Measurements from ENCODE around the gene SSMEM1. TPM values are rescaled to one million over a fixed set of nuclear protein-coding genes. Genes with fewer than 3 reads are reported as not detected.

The SSMEM1 gene
- polyA plus RNA-seq, 1 experiment = not detected

DNA sequence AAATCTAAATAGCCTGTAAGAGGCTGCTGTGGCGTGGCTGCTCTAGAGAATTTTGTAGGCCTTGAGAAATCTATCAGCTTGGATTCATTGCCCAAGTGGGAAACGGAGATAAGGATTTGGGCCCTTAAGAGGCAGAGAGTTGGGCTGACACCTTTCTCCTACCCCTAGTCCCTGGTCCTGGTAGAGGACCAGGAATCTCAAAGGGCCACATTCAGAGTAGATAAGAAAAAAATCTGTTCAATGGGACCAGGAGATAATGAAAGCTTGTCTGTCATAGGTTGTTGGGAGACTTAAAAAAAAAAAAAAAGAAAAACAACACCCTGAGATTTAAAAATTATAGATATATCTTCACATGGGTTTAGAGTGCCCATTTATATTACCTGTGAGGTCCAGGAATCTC, 20.3 kb upstream of the SSMEM1 start:
- ChIA-PET POLR2A (interaction anchor here (0.6 kb wide), 1 partner anchor 536 kb away, joined by 4 read pairs; no protein-coding TSS in a partner anchor), CTCF (interaction anchor here (0.5 to 1.2 kb wide), 3 partner anchors 89 to 535 kb away, joined by 3 to 4 read pairs (median 3); no protein-coding TSS in a partner anchor)
- no peak overlapping the region for H3K27ac ChIP-seq (ENCODE audit: low read depth, low read length)

DNA sequence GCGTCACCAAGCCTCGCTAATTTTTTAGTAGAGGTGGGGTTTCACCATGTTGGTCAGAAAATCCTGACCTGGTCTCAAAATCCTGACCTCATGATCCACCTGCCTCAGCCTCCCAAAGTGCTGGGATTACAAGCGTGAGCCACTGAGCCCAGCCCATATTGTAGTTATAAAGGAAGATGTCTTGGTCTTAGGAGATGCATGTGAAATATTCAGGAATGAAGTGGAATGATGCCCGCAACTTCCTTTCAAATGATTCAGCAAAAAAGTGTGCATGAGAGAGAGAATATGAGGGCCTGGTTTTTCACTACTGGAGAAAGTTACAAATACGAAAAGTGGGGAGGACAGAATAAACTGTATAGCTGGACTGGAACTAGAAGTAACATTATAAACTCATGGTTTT, 18.3 kb upstream of the SSMEM1 start:
- no peak for DNase-seq (ENCODE audit: low read depth, low spot score)
- ChIA-PET POLR2A (interaction anchor here (1.3 kb wide), 1 partner anchor 16 kb away, joined by 3 read pairs; the partner anchor contains the start of gene TMEM209), CTCF (interaction anchor here (1.2 kb wide), 1 partner anchor 569 kb away, joined by 3 read pairs; no protein-coding TSS in a partner anchor)

More for the DNA sequence above, 20.3 kb upstream of the SSMEM1 start:
- TF ChIP-seq, protein P1, sequence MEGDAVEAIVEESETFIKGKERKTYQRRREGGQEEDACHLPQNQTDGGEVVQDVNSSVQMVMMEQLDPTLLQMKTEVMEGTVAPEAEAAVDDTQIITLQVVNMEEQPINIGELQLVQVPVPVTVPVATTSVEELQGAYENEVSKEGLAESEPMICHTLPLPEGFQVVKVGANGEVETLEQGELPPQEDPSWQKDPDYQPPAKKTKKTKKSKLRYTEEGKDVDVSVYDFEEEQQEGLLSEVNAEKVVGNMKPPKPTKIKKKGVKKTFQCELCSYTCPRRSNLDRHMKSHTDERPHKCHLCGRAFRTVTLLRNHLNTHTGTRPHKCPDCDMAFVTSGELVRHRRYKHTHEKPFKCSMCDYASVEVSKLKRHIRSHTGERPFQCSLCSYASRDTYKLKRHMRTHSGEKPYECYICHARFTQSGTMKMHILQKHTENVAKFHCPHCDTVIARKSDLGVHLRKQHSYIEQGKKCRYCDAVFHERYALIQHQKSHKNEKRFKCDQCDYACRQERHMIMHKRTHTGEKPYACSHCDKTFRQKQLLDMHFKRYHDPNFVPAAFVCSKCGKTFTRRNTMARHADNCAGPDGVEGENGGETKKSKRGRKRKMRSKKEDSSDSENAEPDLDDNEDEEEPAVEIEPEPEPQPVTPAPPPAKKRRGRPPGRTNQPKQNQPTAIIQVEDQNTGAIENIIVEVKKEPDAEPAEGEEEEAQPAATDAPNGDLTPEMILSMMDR (IDR thresholded peaks at IDR 0.05; ENCODE audit: low read depth, low read length) = no peak
- H3K4me3 ChIP-seq (ENCODE audit: low read depth, low read length) = no peak overlapping the region
- no peak for DNase-seq (ENCODE audit: low read depth, low spot score)
- H3K9me3 ChIP-seq (ENCODE audit: control insufficient read depth, insufficient read depth, low read length) = no peaks in the 10 kb centered on the region
- H3K27me3 ChIP-seq (ENCODE audit: control insufficient read depth, insufficient read depth, low read length) = no peaks in the 10 kb centered on the region

DNA sequence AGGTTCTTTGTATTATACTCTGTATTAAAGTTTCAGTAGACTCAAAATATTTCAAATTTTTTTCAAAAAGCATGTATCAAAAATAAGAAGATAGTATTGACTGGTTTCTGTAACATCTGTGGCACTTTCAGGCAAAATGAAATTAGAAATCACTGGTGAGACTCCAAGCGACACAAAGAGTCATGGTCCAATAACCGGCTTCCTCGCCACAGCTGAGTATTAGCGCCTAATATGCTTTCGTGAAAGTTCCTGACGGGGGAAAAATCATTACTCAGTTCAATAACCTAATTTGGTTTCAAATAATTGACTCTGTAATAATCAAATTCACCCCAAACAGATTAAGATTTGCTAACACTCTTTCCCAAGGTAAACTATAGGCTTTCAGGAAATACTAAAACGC, 15.9 kb upstream of the SSMEM1 start:
- no peak overlapping the region for H3K27ac ChIP-seq (ENCODE audit: low read depth, low read length)
- no peaks in the 10 kb centered on the region for H3K27me3 ChIP-seq (ENCODE audit: control insufficient read depth, insufficient read depth, low read length)
- no peaks in the 10 kb centered on the region; the same call in 1 of the 2 replicates for H3K9me3 ChIP-seq (ENCODE audit: control insufficient read depth, insufficient read depth, low read length)
- TF ChIP-seq, protein P1 (IDR thresholded peaks at IDR 0.05; ENCODE audit: low read depth, low read length) = no peak
- no peak overlapping the region for H3K4me3 ChIP-seq (ENCODE audit: low read depth, low read length)
- POLR2A ChIA-PET = no interaction called here
- DNase-seq (ENCODE audit: low read depth, low spot score) = no peak
- CTCF ChIA-PET = interaction anchor here (1.7 kb wide), 1 partner anchor 13 kb away, joined by 5 read pairs; the partner anchor contains the start of gene TMEM209

More for the DNA sequence above, 18.3 kb upstream of the SSMEM1 start:
- Histone ChIP-seq H3K27ac (ENCODE audit: low read depth, low read length) (no peak overlapping the region), H3K9me3 (ENCODE audit: control insufficient read depth, insufficient read depth, low read length) (no peaks in the 10 kb centered on the region; the same call in 1 of the 2 replicates), H3K4me3 (ENCODE audit: low read depth, low read length) (no peak overlapping the region), H3K27me3 (ENCODE audit: control insufficient read depth, insufficient read depth, low read length) (no peaks in the 10 kb centered on the region)
- TF ChIP-seq, protein P1 (IDR thresholded peaks at IDR 0.05; ENCODE audit: low read depth, low read length) = no peak

DNA sequence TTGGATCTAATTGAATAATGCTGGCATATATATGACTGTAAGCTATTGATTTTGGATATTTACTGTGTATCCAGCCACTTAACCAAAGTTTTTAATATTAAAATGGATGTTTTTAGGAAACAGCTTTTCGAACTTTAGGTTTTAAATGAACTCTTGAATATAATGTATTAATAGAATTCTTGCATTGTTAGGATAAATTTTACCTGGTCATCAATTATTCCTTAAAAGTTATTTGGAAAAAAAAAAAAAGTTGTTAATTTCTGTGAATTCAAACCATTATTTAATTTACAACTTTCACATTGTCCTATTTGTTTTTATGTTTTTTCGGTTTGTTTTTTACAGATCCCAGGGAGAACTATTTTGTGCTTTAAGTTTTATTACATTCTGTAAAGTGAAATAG, 12.3 kb upstream of the SSMEM1 start:
- Histone ChIP-seq H3K27ac (ENCODE audit: low read depth, low read length) (no peak overlapping the region), H3K4me3 (ENCODE audit: low read depth, low read length) (no peak overlapping the region), H3K27me3 (ENCODE audit: control insufficient read depth, insufficient read depth, low read length) (no peaks in the 10 kb centered on the region), H3K9me3 (ENCODE audit: control insufficient read depth, insufficient read depth, low read length) (no peaks in the 10 kb centered on the region; the same call in 1 of the 2 replicates)
- no peak for DNase-seq (ENCODE audit: low read depth, low spot score)
- ChIA-PET POLR2A (interaction anchor here (0.6 kb wide), 1 partner anchor 337 kb away, joined by 3 read pairs; no protein-coding TSS in a partner anchor), CTCF (interaction anchor here (1.5 kb wide), 1 partner anchor 123 kb away, joined by 5 read pairs; no protein-coding TSS in a partner anchor)
- TF ChIP-seq, protein P1 (IDR thresholded peaks at IDR 0.05; ENCODE audit: low read depth, low read length) = no peak

DNA sequence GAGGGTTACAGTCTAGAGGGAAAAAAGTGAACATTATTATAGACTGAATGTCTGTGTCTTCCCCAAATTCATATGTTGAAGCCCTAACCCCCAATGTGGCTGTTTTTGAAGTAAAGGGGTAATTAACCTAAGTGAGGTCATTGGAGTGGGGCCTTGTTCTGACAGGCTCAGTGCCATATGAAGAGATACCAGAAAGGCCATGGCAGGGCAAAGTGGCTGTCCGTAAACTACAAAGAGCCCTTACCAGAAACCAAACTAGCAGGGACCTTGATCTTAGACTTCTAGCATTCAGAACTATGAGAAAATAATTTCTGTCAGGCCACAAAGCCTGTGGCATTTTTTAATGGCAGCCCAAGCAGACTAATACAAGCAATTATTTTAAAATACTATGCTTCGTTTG, 11.2 kb upstream of the SSMEM1 start:
- no peaks in the 10 kb centered on the region for H3K27me3 ChIP-seq (ENCODE audit: control insufficient read depth, insufficient read depth, low read length)
- no peaks in the 10 kb centered on the region; the same call in 1 of the 2 replicates for H3K9me3 ChIP-seq (ENCODE audit: control insufficient read depth, insufficient read depth, low read length)
- H3K4me3 ChIP-seq (ENCODE audit: low read depth, low read length) = no peak overlapping the region
- TF ChIP-seq, protein P1 (IDR thresholded peaks at IDR 0.05; ENCODE audit: low read depth, low read length) = no peak
- no peak for DNase-seq (ENCODE audit: low read depth, low spot score)
- H3K27ac ChIP-seq (ENCODE audit: low read depth, low read length) = no peak overlapping the region
- CTCF ChIA-PET = no interaction called here
- POLR2A ChIA-PET = no interaction called here
